Psoas muscle (tissue), 8 donors: Measurements from ENCODE around the gene CEP250. TPM values are rescaled to one million over a fixed set of nuclear protein-coding genes. Genes with fewer than 3 reads are reported as not detected.
"Not testable (repeated sequence)": the region's sequence is repeated elsewhere in the genome, so short reads cannot be mapped to it uniquely, and the experiment has no call there.

ENCODE experiments used
- ATAC-seq, 4 donors: fragments of 200-7000 bp; cut with Tn5 transposase; one replicate each; pipeline ENCODE4 v1.9.1; 2020; ENCODE audit warnings: moderate library complexity in 3 of 4, mild to moderate bottlenecking in 2 of 4
- DNase-seq, 2 donors: peaks; one replicate each; pipeline ENCODE4 v3.0.0-alpha.2; 2020
- H3K27ac ChIP-seq: fragments of 200-600 bp; one replicate; pipeline ENCODE4 v1.8.0; 2022
- H3K27me3 ChIP-seq, 3 donors: fragments of 200-600 bp in 1 of 3; one replicate each; pipeline versions ENCODE4 v1.6.1 to v1.8.0; 2013 to 2022; ENCODE audit warnings: low read length in 2 of 3, mild to moderate bottlenecking in 2 of 3, moderate library complexity in 1 of 3; ENCODE audit not compliant: insufficient read depth in 3 of 3
- H3K36me3 ChIP-seq, 2 donors: fragments of 200-600 bp in 1 of 2; one replicate each; pipeline versions ENCODE4 v1.6.1 to v1.8.0; 2013 to 2022; ENCODE audit warnings: low read depth in 1 of 2, mild to moderate bottlenecking in 1 of 2, moderate library complexity in 1 of 2; ENCODE audit not compliant: insufficient read depth in 1 of 2
- H3K4me1 ChIP-seq: fragments of 200-600 bp; one replicate; pipeline ENCODE4 v1.8.0; 2022
- H3K4me3 ChIP-seq: fragments of 200-600 bp; one replicate; pipeline ENCODE4 v1.8.0; 2022; ENCODE audit warnings: mild to moderate bottlenecking
- H3K9me3 ChIP-seq: fragments of 200-600 bp; one replicate; pipeline ENCODE4 v1.8.0; 2022
- WGBS, 3 donors: extraction: QIAGEN DNeasy Blood & Tissue Kit; methylation state at CpG; one replicate each; pipeline versions ENCODE4 v1.1.6 to v1.1.7; 2013; 5-methylcytosine and 5-hydroxymethylcytosine counted together
- intact Hi-C, 2 donors: fragments of 100-400 bp; cut with DNase I; formaldehyde crosslinking; loops; one replicate each; pipeline versions ENCODE4 v1.11.0 to v1.14.2; 2022
- polyA plus RNA-seq, 3 donors: library from polyadenylated mRNA; stranded (reverse); fragments of 200-250 nt; gene quantifications; one replicate each; pipeline ENCODE4 v1.2.3, GENCODE V29; 2013
- total RNA-seq, 4 donors: library from RNA; stranded (reverse); fragmentation: NEBNext Ultra II Directional in 2 of 4; extraction: Animal tissue kit (Norgen Biotek cat#: 25700) in 2 of 4; gene quantifications; one replicate each; pipeline versions ENCODE4 v1.2.1 to v1.2.4, GENCODE V29; 2021 to 2023
- TF ChIP-seq, protein P1 (sequence below): fragments of 200-600 bp; IDR thresholded peaks from one replicate; pipeline ENCODE4 v1.8.0; 2022; ENCODE audit warnings: antibody characterized with exemption
- donor health status: healthy with polysubstance abuse.
- donor health status: DM: no; HTN: no; CAD: no; lungs with moderate emphysema.
- donor health status: Bipolar disorder and iron deficiency.
- donor health status: healthy.
- donor health status: DM: yes; HTN: yes; CAD: no.
- donor health status: DM: no; HTN: no; CAD: no.
- donor health status: DM: no; HTN: no; CAD: no.
- donor health status: DM: yes; HTN: yes; CAD: no.

CEP250 gene
- total and polyA plus RNA-seq, 7 donors, result 4.2 to 19.3 (median 17.0) TPM

DNA sequence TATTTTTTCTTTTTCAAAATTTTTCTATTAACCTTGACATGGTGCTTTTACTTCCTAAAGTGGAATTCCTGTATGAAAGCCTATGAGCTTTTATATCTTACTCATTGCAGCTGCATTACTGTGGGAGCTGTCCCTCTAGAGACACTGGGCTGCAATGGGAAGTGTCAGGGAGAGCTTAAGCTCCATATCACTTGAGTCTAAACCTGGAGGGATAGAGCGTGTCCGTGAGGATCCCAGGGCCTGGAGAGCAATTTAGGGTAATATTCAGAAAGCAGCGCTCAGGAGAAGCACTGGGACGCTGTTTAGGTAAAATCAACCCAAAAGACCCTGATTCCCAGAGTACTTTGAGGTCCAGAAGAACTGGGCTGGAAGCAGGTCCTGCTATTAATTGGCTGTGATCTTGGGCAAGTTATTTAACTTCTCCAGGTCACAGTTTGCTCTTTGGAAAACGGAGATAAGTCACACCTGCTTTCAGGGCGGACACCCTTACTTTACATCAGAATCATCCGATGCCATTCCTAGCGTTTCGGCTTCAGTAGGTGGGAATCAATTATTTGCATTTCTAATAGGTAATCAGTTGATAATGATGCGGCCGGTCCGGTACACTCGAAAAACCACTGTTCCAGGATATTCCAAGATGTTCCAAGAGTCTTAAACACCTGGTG lies 85.9 kb downstream of the CEP250 start:
- TF ChIP-seq, protein P1, sequence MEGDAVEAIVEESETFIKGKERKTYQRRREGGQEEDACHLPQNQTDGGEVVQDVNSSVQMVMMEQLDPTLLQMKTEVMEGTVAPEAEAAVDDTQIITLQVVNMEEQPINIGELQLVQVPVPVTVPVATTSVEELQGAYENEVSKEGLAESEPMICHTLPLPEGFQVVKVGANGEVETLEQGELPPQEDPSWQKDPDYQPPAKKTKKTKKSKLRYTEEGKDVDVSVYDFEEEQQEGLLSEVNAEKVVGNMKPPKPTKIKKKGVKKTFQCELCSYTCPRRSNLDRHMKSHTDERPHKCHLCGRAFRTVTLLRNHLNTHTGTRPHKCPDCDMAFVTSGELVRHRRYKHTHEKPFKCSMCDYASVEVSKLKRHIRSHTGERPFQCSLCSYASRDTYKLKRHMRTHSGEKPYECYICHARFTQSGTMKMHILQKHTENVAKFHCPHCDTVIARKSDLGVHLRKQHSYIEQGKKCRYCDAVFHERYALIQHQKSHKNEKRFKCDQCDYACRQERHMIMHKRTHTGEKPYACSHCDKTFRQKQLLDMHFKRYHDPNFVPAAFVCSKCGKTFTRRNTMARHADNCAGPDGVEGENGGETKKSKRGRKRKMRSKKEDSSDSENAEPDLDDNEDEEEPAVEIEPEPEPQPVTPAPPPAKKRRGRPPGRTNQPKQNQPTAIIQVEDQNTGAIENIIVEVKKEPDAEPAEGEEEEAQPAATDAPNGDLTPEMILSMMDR, result no peak
- 28 to 31% (median 30%) methylated on average over 13 of the region's 13 CpGs for WGBS, 3 donors
- ATAC-seq, result no peak

DNA sequence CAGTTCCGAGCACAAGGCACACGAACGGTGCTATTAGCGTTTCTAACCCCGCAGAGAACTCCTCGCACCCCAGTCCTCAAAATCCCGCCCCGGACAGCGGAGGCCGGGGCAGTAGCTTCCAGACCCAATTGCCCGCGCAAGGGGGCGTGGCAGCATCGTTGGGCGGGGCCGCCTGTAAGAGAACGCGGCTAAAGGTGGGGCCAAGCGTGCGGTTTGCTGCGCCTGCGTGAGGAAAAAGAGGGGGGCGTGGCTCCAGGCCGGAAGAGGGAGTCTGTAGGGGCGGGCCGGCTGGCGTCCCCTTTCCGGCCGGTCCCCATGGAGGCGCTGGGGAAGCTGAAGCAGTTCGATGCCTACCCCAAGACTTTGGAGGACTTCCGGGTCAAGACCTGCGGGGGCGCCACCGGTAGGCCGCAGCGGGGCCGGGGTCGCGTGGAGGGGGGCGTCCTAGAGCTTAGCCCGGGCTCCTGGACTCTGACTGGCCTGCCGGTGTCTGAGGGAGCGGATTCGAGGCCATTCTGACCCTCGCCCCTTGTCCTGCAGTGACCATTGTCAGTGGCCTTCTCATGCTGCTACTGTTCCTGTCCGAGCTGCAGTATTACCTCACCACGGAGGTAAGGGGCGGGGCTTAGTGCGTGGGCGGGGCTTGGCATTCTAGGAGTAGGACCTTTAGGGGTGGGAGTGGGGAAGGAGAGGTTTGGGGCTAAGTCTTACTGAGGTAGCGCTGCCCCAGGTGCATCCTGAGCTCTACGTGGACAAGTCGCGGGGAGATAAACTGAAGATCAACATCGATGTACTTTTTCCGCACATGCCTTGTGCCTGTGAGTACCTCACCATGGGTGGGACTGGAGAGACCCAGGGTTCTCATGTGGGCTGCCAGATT lies 86.6 kb downstream of the CEP250 start, which contains the start of gene ERGIC3:
TSS of gene ERGIC3 (plus strand) at position 296 of the 880 bp plus-strand sequence. CDS start at position 316, 20 bp downstream.
- intact Hi-C loops, result no loop called here

More for the DNA sequence above, 85.9 kb downstream of the CEP250 start:
- Histone ChIP-seq H3K27me3 (no peaks in the 10 kb centered on the region), H3K36me3 (peaks cover 0 to 29% of the 10 kb centered on the region in 2 donors), H3K4me1 (peaks cover 10% of the 10 kb centered on the region), H3K9me3 (no peaks in the 10 kb centered on the region), H3K27ac (peak overlapping the region; percentile 85), H3K4me3 (peak overlapping the region; percentile 96)
- DNase-seq, result no peak
- intact Hi-C loops, result no loop called here

GRCh38 chr20:35542990-35543389 lies 87.6 kb downstream of the CEP250 start:
- ATAC-seq, result no peak
- WGBS, 3 donors, result 92 to 100% (median 94%) methylated on average over 1 of the region's 1 CpG
- H3K27me3 ChIP-seq, result no peaks in the 10 kb centered on the region
- no peaks in the 10 kb centered on the region for H3K9me3 ChIP-seq
- H3K4me3 ChIP-seq, result no peak overlapping the region
- no peak for DNase-seq
- peaks cover 10% of the 10 kb centered on the region for H3K4me1 ChIP-seq
- peaks cover 0 to 45% of the 10 kb centered on the region in 2 donors for H3K36me3 ChIP-seq
- TF ChIP-seq, protein P1, result no peak
- H3K27ac ChIP-seq, result no peak overlapping the region
- intact Hi-C loops, result no loop called here

More for the DNA sequence above, 86.6 kb downstream of the CEP250 start, which contains the start of gene ERGIC3:
- H3K27me3 ChIP-seq, result no peaks in the 10 kb centered on the region
- TF ChIP-seq, protein P1, result no peak
- ATAC-seq (peak; percentile 99 to 100 (median 100)), DNase-seq (peak; percentile 98 to 99)
- WGBS, 3 donors, result 4 to 5% (median 5%) methylated on average over 50 to 57 of the region's 57 CpGs
- no peaks in the 10 kb centered on the region for H3K9me3 ChIP-seq
- peaks cover 0 to 37% of the 10 kb centered on the region in 2 donors for H3K36me3 ChIP-seq
- H3K4me3 ChIP-seq, result peak within 1 kb of the TSS; percentile 96
- peaks cover 10% of the 10 kb centered on the region for H3K4me1 ChIP-seq
- H3K27ac ChIP-seq, result peak within 1 kb of the TSS; percentile 85

DNA sequence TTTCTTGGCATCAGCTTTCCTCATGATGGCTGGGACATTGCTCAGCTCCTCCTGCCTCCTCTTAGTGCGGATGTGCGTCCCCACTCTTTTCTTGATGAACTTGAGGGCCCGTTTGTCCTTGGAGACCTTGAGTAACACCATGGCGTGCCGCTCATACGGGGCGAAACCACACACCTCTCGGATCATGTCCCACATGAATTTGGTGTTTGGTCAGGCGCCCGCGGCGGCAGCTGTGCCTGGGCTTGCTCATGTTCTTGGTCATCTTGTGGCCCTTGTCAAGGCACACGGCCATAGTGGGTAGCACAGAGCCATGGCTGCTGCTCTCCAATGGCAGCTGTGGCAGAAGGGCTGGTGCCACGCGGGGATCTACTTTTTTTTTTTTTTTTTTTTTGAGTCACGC lies 89.0 kb downstream of the CEP250 start:
- Histone ChIP-seq H3K27me3 (no peaks in the 10 kb centered on the region), H3K9me3 (no peaks in the 10 kb centered on the region), H3K4me1 (peaks cover 10% of the 10 kb centered on the region), H3K27ac (no peak overlapping the region), H3K36me3 (peaks cover 6 to 60% of the 10 kb centered on the region in 2 donors), H3K4me3 (no peak overlapping the region)
- TF ChIP-seq, protein P1, result no peak
- DNase-seq, result peak in 1 of 2 donors; percentile 52
- WGBS, 3 donors, result 90 to 94% (median 92%) methylated on average over 15 to 16 of the region's 16 CpGs
- ATAC-seq, result no peak
- intact Hi-C loops, result no loop called here

- 92 to 100% (median 95%) methylated on average over 7 of the region's 7 CpGs for WGBS, 3 donors
- H3K27me3 ChIP-seq, H3K4me3 ChIP-seq, ATAC-seq, H3K27ac ChIP-seq, H3K9me3 ChIP-seq, intact Hi-C loops: not testable (repeated sequence)
- peaks cover 10% of the 10 kb centered on the region for H3K4me1 ChIP-seq
- peaks cover 6 to 65% of the 10 kb centered on the region in 2 donors for H3K36me3 ChIP-seq
- peak in 1 of 2 donors; percentile 25 for DNase-seq
Measured at GRCh38 chr20:35544941-35545340, 89.5 kb downstream of the CEP250 start.
